Left forelimb (tissue), 1 donor: ENCODE results near the gene HES3.

ENCODE experiments used
- DNase-seq: peaks from one replicate; pipeline ENCODE4 v3.0.0-alpha.2; 2018; ENCODE audit warnings: low spot score

HES3 gene

DNA sequence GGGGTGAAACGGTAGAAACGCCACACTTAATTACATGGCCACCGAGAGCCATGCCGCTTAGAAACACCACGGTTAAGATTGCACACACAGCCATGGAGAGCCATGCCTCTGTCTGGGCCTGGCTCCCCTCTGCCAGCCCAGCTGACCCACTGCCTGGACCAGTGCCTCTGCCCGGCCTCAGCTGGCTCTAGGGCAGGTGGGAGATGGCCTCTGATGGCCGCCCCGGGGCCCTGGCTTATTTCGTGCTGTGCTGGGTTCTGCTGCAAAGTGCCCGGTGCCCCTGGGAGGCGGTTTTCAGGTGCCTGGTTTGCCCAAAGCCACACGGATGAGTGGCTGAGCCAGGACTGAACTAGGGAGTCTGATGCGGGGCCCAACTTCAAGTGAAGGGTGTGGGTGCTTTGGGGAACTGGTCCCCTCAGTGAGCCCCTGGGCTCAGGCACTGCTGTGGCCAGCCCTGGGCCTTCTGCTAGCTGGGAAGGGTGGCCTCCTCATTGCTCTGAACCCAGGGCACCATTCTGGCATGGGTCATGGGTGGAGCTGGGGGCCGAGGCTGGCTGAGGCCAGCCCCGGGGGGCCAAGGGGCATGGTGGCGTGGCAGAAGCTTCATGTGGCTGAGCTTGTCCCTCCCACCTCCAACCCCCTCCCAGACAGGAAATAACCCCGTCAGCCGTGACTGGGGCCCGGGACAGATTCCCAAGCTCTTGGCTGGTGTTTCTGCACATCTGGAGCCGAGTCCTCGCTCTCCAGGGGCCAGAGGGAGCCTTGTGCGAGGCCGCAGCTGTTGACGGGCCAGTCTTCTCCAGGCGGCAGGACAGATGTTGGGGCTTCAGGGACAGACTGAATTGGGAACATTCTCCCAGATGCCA lies 18.8 kb downstream of the HES3 start:
- peak; percentile 91 for DNase-seq

DNA sequence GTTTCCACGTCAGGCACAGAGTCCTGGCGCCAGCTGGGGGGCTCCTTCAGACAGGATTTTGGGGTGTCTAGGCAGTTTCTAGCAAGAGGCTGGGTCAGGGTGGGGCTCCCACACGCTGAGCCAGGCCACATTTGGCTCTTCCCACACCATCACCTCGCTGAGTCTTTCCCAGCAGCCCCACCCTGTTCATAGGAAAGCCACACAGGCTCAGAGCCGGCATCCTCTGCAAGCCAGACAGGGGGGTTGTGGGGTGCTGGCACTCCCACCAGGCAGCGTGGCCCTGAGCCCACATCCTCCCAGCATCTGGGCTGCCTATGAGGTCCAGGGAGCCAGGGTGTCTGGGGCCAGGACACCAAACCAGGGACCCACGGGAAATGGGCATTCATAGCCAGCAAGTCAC lies 19.7 kb downstream of the HES3 start:
- no peak for DNase-seq

- DNase-seq = no peak
Observed at GRCh38 chr1:6265151-6265550, 21.2 kb downstream of the HES3 start.

DNA sequence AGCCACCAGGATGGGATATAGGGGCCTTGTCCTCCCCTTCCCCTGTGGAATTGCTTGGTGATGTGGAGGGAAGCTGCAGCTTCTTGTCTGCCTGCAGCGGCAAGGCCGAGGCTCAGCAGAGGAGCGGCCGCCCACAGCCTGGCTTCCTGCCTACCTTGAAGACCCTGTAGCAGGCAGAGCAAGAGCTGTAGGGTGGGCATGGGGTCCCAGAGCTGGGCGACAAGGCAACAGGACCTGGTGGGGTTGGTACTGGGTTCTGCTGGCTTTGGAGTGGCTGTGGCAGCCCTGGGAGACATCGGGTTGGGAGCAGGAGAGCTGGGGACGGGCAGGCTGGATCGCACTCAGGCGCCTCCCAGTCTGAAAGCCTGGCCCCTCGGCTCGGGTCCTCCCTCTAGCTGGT lies 22.7 kb downstream of the HES3 start:
- DNase-seq = no peak

GRCh38 chr1:6267686-6268322 lies 23.8 kb downstream of the HES3 start:
- no peak for DNase-seq

- no peak for DNase-seq
Observed at GRCh38 chr1:6268415-6268814, 24.4 kb downstream of the HES3 start.

GRCh38 chr1:6269296-6269695 lies 25.3 kb downstream of the HES3 start:
- no peak for DNase-seq

DNA sequence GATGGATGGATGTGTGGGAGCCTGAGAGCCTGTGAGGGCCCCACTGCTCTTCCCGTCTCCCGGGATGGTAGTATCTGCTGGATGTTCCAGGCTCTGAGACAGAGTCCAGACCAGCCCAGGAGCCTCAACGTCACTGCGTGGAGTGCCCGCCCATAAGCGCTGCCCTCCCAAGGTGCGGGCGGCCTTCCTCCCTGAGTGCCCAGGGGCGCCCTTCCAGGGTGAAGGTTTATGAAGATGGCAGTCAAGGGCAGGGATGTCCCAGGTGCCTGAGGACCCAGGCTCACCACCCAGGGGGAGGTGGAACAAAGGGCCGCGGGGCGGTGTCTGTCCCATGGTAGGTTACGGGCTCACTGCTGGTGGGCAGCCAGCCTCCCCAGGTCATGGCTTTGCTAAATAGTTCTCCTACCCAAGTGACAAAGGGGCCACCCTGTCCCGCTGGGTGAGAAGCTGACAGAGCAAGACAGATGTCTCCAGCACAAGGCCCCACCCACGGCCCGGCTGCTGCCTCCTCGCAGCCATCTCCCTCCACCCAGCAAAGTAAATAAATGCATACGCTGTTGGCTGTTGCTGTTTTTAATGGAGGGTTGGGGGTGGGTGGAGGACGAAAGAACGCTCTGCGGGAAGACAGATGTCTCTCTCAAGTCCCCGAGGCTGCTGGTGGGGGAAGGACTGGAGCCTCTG lies 25.9 kb downstream of the HES3 start:
- no peak for DNase-seq

DNA sequence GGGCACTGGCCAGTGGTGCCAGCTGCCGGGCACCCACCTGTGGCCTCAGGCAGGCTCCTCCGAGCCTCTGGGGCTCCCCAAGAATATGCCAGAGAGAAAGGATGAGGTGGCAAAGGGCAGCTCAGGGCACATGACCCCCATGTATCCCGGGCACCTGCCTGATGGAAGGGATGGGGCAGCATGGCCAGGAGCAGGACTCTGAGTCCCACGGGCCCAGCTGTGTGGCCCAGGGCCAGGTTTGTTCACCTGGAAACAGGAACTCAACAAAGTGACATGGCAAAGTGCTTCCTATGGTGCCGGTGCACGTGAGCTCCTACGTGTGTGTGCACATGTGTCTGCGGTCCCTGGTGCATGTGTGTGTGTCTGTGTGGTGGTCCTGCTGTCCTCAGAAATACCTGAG lies 26.4 kb downstream of the HES3 start:
- DNase-seq = no peak

GRCh38 chr1:6271006-6271405 lies 27.0 kb downstream of the HES3 start:
- DNase-seq = no peak

DNA sequence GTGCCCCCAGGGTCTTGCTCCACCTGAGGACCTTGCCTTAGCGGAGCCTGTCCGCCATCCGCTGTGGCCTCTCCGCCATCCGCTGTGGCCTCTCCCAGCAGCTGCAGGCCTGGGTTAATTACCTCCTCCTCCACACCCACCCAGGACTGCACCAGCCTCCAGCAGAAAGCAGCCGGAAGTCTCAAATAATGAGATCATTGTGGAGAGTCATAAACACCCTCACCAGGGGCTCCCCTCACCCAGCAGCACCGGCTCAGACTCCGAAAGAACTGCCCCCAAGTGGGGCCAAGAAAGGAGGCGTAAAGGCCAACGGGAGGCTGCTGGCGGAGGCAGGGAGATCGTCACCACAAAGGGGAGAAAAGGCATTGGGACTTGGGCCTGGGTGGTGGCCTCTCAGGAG lies 27.6 kb downstream of the HES3 start:
- no peak for DNase-seq

GRCh38 chr1:6272452-6272851 lies 28.5 kb downstream of the HES3 start:
- no peak for DNase-seq

- DNase-seq = no peak
Observed at GRCh38 chr1:6272868-6273267, 28.9 kb downstream of the HES3 start.

- DNase-seq = no peak
Observed at GRCh38 chr1:6273380-6273891, 29.5 kb downstream of the HES3 start.

GRCh38 chr1:6274102-6274501 lies 30.1 kb downstream of the HES3 start:
- no peak for DNase-seq

DNA sequence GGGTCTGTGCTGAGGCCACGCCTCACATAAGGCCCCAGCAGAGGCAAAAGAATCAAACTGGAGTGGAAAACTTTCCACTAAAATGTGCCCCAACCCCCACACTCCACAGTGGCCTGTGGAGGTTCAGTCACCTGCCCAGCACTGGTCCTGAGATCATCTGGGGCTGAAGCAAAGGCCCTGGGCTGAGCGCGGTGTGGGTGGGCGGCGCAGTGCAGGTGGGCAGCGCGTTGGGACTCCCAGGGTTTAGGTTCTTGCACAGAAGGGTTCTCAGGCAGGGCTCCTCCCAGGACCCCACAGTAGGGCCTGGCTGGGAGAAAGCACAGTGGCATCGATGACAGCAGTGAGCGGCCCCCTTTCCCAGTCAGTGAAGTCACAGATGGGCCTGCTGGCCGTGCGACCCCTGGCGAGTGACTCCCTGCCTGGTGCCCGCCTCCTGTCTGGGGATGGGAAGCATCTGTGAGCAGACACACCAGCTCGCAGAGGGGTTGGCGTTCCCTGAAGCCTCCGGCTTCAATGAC lies 30.7 kb downstream of the HES3 start:
- no peak for DNase-seq

GRCh38 chr1:6275826-6276782 lies 32.1 kb downstream of the HES3 start:
- DNase-seq = peak; percentile 87

DNA sequence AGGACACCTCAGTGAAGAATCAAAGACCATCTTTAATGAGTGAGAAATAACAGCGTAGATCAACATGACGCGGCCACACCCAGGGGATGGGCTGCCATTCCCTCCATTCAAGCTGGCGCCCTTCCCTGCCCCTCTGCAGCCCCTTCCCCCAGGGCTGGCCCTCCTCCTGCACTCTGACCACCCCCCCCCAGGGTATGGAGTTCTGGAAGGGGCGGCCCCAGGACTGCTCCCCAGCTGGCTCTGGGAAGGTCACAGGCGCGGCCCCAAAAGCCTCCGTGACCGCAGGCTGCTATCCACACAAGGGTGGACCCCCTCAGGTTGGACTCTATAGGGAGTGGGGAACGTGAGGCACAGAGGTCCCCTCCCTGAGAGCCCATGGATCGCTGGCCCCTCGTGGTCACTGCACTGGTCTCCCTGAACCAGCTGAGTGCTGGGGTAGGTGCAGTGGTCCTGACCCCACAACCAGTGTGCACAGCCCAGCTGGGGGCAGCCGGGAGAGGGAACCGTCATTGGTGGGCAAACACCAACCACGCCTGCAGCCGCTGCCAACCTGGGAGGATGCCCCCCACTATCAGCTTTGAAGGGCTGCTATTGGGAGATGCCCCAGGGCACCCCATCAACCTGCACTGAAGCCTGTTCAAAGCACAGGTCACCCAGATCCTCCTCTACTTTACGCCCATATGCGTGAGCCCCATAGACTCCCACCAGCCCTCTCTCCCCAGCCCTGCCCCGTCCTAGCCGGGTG lies 33.0 kb downstream of the HES3 start:
- no peak for DNase-seq

- DNase-seq = no peak
Observed at GRCh38 chr1:6278263-6278662, 34.3 kb downstream of the HES3 start.

DNA sequence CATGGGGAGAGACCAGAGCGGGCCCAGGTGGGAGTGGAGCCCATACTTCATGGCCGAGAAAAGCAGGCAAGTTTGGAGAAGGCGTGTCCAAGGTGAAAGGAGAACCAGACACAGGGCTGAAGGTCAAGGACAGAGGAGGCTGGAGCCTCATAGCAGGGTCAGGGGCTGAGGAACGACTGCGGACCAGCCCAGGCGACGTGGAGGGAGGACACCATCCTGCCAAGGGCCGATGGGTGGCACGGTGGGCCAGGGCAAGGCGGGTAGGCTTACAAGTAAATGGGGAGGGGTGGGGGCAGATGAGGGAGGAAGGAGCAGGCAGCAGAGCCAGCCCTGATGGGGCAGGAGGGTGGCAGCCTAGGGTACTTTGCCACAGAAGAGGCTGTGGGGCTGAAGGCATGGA lies 35.1 kb downstream of the HES3 start:
- no peak for DNase-seq
